GM12891 (cell line): ENCODE data around the gene MAPK13.

Experiments
- DNase-seq: peaks from one replicate; pipeline ENCODE4 v3.0.0; 2011; ENCODE audit warnings: low spot score; ENCODE audit not compliant: insufficient read length
- FAIRE-seq: peaks from 2 replicates; lab custom pipeline; 2011; peaks lifted over from hg19 to GRCh38; lab: Jason Lieb, UNC
- PAX5 ChIP-seq: IDR thresholded peaks from 2 replicates; pipeline ENCODE4 v1.6.1; 2011; ENCODE audit warnings: low read length, moderate library complexity, mild to moderate bottlenecking; ENCODE audit not compliant: insufficient read depth, severe bottlenecking
- POLR2A ChIP-seq: IDR thresholded peaks from 2 replicates; pipeline ENCODE4 v1.6.1; 2011; ENCODE audit warnings: low read depth, low read length, control low read depth
- POLR2AphosphoS5 ChIP-seq: IDR thresholded peaks from 2 replicates; pipeline ENCODE4 v1.6.1; 2011; ENCODE audit warnings: low read depth, low read length, control low read depth
- POU2F2 ChIP-seq: IDR thresholded peaks from 2 replicates; pipeline ENCODE4 v1.6.1; 2011; ENCODE audit warnings: low read depth, mild to moderate bottlenecking, control low read depth, low read length, moderate library complexity
- SPI1 ChIP-seq: IDR thresholded peaks from 2 replicates; pipeline ENCODE4 v1.6.1; 2011; ENCODE audit warnings: low read depth, low read length, control low read depth
- TAF1 ChIP-seq: IDR thresholded peaks from 2 replicates; pipeline ENCODE4 v1.6.1; 2011; ENCODE audit warnings: low read depth, low read length, control low read depth

The MAPK13 gene

DNA sequence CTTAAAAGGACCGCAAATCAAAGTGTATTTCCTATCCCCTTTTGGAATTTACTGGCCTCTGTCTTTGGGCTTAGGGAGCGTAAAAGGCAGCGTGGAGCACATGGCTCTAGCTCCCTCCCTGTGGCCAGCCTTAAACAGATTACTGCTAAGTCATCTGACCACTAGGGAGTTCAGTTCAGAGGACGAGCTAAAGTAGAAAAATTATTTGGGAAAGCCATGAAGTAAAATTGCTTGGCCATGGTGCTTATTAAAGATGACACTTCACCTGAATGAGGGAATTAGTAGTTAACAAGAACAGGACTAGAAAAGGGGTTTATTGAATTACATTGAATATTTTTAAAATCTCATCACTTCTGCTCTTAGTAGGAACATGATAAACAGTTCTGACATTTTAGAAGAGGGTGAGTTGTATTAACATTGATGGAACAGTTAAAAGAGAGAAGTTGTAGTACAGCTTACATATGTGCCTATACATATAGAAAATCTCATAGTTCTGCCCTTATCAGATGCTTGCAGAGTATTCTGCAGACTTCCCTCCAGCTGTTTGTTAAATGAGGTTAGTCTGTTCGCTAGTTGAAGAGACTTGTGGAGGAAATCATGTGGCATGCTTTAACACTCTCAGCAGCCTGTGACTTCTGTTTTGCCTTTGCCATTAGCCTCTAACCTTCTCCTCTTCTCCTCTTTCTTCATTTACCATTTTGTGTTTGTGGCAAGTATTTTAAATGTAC, 31.2 kb upstream of the MAPK13 start:
- no peak for FAIRE-seq
- no peak for DNase-seq
- TF ChIP-seq PAX5 (no peak), POLR2AphosphoS5 (no peak), SPI1 (no peak), POU2F2 (no peak), TAF1 (no peak), POLR2A (no peak)

DNA sequence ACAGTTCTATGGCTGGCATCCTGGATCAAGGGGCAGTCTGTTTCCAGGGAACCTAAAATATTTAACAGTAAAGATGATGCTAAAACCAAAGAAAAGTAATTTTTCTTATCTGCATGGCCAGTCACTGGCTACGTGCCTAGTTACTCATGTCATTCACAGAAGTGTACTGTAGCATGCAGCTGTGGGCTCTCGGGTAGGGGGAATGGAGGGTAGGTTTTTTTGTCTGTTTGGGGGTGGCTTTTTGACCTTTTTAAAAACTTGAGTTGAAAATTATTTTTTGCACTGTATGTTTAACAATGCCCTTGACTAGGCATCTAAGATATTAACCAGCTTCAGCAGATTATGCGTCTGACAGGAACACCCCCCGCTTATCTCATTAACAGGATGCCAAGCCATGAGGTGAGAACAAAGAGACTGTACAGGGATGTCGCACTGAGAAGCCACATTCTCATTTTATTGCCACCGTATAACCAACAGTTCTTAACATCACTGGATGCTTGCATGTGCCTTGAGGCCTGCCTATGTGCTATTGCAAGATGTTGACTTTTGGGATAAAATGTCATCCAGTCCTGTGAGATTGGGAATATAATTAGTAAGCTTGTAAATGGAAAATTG, 30.3 kb upstream of the MAPK13 start:
- DNase-seq (no peak), FAIRE-seq (no peak)
- no peak for TF ChIP-seq PAX5

DNA sequence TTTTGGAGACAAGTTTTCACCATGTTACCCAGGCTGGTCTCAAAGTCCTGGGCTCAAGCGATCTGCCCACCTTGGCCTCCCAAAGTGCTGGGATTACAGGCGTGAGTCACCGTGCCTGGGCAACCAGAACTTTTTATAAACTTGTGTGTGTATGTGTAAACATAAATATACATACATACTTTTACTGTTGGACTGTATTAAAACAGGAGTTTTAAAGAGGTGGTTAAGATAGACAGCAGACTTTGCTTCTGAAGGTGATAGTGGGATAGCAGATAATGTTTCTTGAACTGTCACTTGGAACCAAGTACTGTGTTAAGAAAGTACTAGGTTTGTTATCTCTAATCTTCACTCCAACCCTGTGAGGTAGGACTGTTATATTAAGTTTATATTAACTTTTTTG, 28.6 kb upstream of the MAPK13 start:
- FAIRE-seq (no peak), DNase-seq (no peak)
- TF ChIP-seq TAF1 (no peak), POLR2AphosphoS5 (no peak), SPI1 (no peak), PAX5 (no peak), POU2F2 (no peak), POLR2A (no peak)

GRCh38 chr6:36102853-36103252, 27.5 kb upstream of the MAPK13 start:
- DNase-seq, result no peak
- TF ChIP-seq SPI1, result no peak
- TF ChIP-seq POLR2A, result no peak
- TF ChIP-seq TAF1, result no peak
- TF ChIP-seq POU2F2, result no peak
- no peak for TF ChIP-seq POLR2AphosphoS5
- no peak for TF ChIP-seq PAX5
- FAIRE-seq, result no peak

DNA sequence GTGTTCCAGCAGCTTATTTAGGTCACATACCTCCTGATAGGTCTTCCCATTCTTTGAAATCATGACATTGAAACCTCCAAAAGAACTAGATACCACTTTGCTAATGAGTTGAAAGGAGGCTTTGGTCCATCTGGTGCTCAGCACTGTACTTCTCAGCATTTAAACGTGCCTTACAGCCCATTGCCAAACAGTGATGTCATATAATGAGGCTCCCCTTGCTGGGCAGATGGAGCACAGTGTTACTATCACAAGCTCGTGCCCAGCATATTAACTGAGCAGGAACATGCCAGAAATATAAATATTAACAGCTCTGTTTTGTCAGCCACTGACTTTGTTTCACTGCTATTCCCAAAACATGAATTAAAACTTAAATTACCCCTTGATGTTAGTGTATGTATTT, 25.5 kb upstream of the MAPK13 start:
- no peak for TF ChIP-seq POLR2AphosphoS5
- no peak for TF ChIP-seq SPI1
- TF ChIP-seq POLR2A, result no peak
- no peak for TF ChIP-seq TAF1
- TF ChIP-seq POU2F2, result no peak
- no peak for TF ChIP-seq PAX5
- DNase-seq, result no peak
- no peak for FAIRE-seq

- peak; percentile 77 for FAIRE-seq
- TF ChIP-seq POLR2AphosphoS5 (no peak), POU2F2 (no peak), TAF1 (no peak), SPI1 (no peak), PAX5 (no peak), POLR2A (no peak)
- no peak for DNase-seq
These were observed 21.2 kb upstream of the MAPK13 start for GRCh38 chr6:36109092-36109491.

DNA sequence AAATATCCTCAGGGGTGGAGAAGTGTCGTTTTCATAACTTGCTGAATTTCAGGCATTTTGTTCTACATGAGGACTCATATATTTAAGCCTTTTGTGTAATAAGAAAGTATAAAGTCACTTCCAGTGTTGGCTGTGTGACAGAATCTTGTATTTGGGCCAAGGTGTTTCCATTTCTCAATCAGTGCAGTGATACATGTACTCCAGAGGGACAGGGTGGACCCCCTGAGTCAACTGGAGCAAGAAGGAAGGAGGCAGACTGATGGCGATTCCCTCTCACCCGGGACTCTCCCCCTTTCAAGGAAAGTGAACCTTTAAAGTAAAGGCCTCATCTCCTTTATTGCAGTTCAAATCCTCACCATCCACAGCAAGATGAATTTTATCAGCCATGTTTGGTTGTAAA, 20.3 kb upstream of the MAPK13 start:
- no peak for TF ChIP-seq PAX5
- TF ChIP-seq POLR2A, result no peak
- TF ChIP-seq POLR2AphosphoS5, result no peak
- no peak for TF ChIP-seq SPI1
- DNase-seq (no peak), FAIRE-seq (no peak)

DNA sequence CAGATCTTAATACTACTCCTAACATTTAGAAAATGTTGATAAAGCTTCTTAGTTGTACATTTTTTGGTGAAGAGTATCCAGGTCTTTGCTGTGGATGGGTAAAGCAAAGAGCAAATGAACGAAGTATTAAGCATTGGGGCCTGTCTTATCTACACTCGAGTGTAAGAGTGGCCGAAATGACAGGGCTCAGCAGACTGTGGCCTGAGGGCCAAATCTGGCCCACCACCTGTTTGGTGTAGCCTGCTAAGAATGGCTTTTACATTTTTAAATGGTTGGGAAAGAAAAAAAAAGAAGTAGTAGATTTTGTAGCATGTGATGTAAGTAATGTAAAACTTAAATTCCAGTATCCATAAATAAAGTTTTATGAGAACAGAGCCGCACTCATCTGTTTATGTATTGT, 19.4 kb upstream of the MAPK13 start:
- no peak for FAIRE-seq

GRCh38 chr6:36111526-36111925, 18.8 kb upstream of the MAPK13 start:
- FAIRE-seq, result no peak
- TF ChIP-seq POLR2AphosphoS5 (no peak), SPI1 (no peak), PAX5 (no peak), TAF1 (no peak), POU2F2 (no peak)
- no peak for DNase-seq

More for the DNA sequence above, 19.4 kb upstream of the MAPK13 start:
- no peak for DNase-seq
- TF ChIP-seq TAF1, result no peak
- TF ChIP-seq SPI1, result no peak
- TF ChIP-seq POLR2AphosphoS5, result no peak
- TF ChIP-seq POLR2A, result no peak
- TF ChIP-seq POU2F2, result no peak
- no peak for TF ChIP-seq PAX5

GRCh38 chr6:36113049-36113448, 17.3 kb upstream of the MAPK13 start:
- DNase-seq (no peak), FAIRE-seq (no peak)
- TF ChIP-seq POLR2A, result no peak
- TF ChIP-seq SPI1, result no peak
- no peak for TF ChIP-seq POU2F2
- no peak for TF ChIP-seq PAX5
- no peak for TF ChIP-seq POLR2AphosphoS5
- no peak for TF ChIP-seq TAF1
